HCT116 (cell line): ENCODE results near the gene BMPER. TPM values are rescaled to one million over a fixed set of nuclear protein-coding genes. Genes with fewer than 3 reads are reported as not detected.

Experiments used
- ATAC-seq: fragments of 200-7000 bp; cut with Tn5 transposase; 2 replicates; pipeline ENCODE4 v1.9.1; 2020; ENCODE audit warnings: mild to moderate bottlenecking, moderate library complexity
- BruUV-seq: library from RNA; stranded (reverse); fragments of 400-500 nt; replicated peaks from 2 replicates; lab custom pipeline; 2021; lab: Mats Ljungman, UMichigan
- CTCF ChIA-PET: fragments of 300-600 bp; sonication (Branson Sonifier 250); formaldehyde crosslinking; loops from one replicate; lab custom pipeline; 2021; ENCODE audit warnings: antibody characterized with exemption; lab: Charles Lee
- POLR2A ChIA-PET: fragments of 300-600, 350-600 bp; sonication (Branson Sonifier 250); formaldehyde crosslinking; loops from one replicate; lab custom pipeline; 2021; ENCODE audit warnings: antibody characterized with exemption; lab: Charles Lee
- RAD21 ChIA-PET, 2 experiments: fragments of 300-600 bp; sonication (Branson Sonifier 250); formaldehyde crosslinking; loops; one replicate each; lab custom pipeline; 2023; ENCODE audit warnings: low total read pairs in 2 of 2; ENCODE audit not compliant: uncharacterized antibody in 2 of 2, unreplicated experiment in 2 of 2, low non-redundant PET in 1 of 2; lab: Charles Lee
- DNase-seq: peaks from one replicate; pipeline ENCODE4 v3.0.0-alpha.2; 2010; ENCODE audit warnings: low read depth, low spot score
- H2AFZ ChIP-seq: fragments of 200-600 bp; shearing (Covaris generic), sonication (generic); 2 replicates; pipeline ENCODE4 v1.6.1; 2017; ENCODE audit warnings: low read depth, mixed run types, mixed read lengths, antibody characterized with exemption, low read length; ENCODE audit not compliant: poor library complexity, severe bottlenecking
- H3K27ac ChIP-seq: 2 replicates; pipeline ENCODE4 v1.5.1; 2012; ENCODE audit warnings: low read depth, low read length
- H3K27me3 ChIP-seq: fragments of 200-600 bp; sonication (generic); 2 replicates; pipeline ENCODE4 v1.6.1; 2016; ENCODE audit warnings: mixed run types, low read length, mixed read lengths; ENCODE audit not compliant: insufficient read depth
- H3K36me3 ChIP-seq, 2 experiments: fragments of 200-500 bp in 1 of 2; fragments of 200-600 bp in 1 of 2; sonication (Bioruptor generic) in 1 of 2; sonication (generic) in 1 of 2; 2 replicates each; pipeline versions ENCODE4 v1.5.1 to v1.6.1; 2014 to 2016; ENCODE audit warnings: low read length in 2 of 2, inconsistent platforms in 1 of 2, mixed read lengths in 1 of 2, mixed run types in 1 of 2; ENCODE audit not compliant: insufficient read depth in 2 of 2, control insufficient read depth in 1 of 2
- H3K4me1 ChIP-seq, 2 experiments: fragments of 200-600 bp in 1 of 2; sonication (generic) in 1 of 2; 2 replicates each; pipeline versions ENCODE4 v1.5.1 to v1.6.1; 2012 to 2017; ENCODE audit warnings: low read length in 2 of 2, inconsistent platforms in 1 of 2, mild to moderate bottlenecking in 1 of 2, mixed read lengths in 1 of 2, mixed run types in 1 of 2, moderate library complexity in 1 of 2; ENCODE audit not compliant: insufficient read depth in 2 of 2, control insufficient read depth in 1 of 2
- H3K4me2 ChIP-seq: fragments of 200-600 bp; sonication (generic); 2 replicates; pipeline ENCODE4 v1.6.1; 2017; ENCODE audit warnings: mixed run types, low read length, mixed read lengths
- H3K4me3 ChIP-seq, 2 experiments: fragments of 200-600 bp in 1 of 2; sonication (generic) in 1 of 2; replicated peaks in 1 of 2; 2 replicates each; pipeline ENCODE4 v1.5.1; 2011 to 2016; ENCODE audit warnings: low read length in 2 of 2, control low read depth in 1 of 2, low read depth in 1 of 2, mild to moderate bottlenecking in 1 of 2, mixed read lengths in 1 of 2, mixed run types in 1 of 2
- H3K79me2 ChIP-seq: fragments of 200-600 bp; sonication (generic); 2 replicates; pipeline ENCODE4 v1.6.1; 2017; ENCODE audit warnings: mild to moderate bottlenecking, mixed run types, low read length, moderate library complexity, mixed read lengths; ENCODE audit not compliant: insufficient read depth
- H3K9ac ChIP-seq: fragments of 200-600 bp; sonication (generic); 2 replicates; pipeline ENCODE4 v1.6.1; 2016; ENCODE audit warnings: low read length, mixed read lengths
- H3K9me2 ChIP-seq: fragments of 200-600 bp; sonication (generic), shearing (Covaris generic); 2 replicates; pipeline ENCODE4 v1.6.1; 2017; ENCODE audit warnings: mixed run types, mild to moderate bottlenecking, moderate library complexity; ENCODE audit not compliant: insufficient read depth
- H3K9me3 ChIP-seq, 2 experiments: fragments of 200-500 bp in 1 of 2; fragments of 200-600 bp in 1 of 2; sonication (Bioruptor generic) in 1 of 2; sonication (generic) in 1 of 2; 2 replicates each; pipeline ENCODE4 v1.6.1; 2014 to 2017; ENCODE audit warnings: low read length in 2 of 2, mixed read lengths in 2 of 2, inconsistent platforms in 1 of 2, low read depth in 1 of 2, mild to moderate bottlenecking in 1 of 2, mixed run types in 1 of 2, moderate library complexity in 1 of 2; ENCODE audit not compliant: control insufficient read depth in 1 of 2, insufficient read depth in 1 of 2
- H4K20me1 ChIP-seq: fragments of 200-600 bp; sonication (generic), shearing (Covaris generic); 2 replicates; pipeline ENCODE4 v1.6.1; 2017; ENCODE audit warnings: mixed run types, mild to moderate bottlenecking, moderate library complexity; ENCODE audit not compliant: insufficient read depth
- EGR1 ChIP-seq: IDR thresholded peaks from 2 replicates; pipeline ENCODE4 v1.6.1; 2012; ENCODE audit warnings: low read depth
- ELF1 ChIP-seq: IDR thresholded peaks from 2 replicates; pipeline ENCODE4 v1.6.1; 2012; ENCODE audit warnings: low read depth, borderline replicate concordance
- EZH2 ChIP-seq: fragments of 200-600 bp; sonication (generic); IDR thresholded peaks from 2 replicates; pipeline ENCODE4 v1.6.1; 2017; ENCODE audit warnings: antibody characterized with exemption, mixed run types
- EZH2phosphoT487 ChIP-seq: fragments of 200-600 bp; IDR thresholded peaks from 2 replicates; pipeline ENCODE4 v1.6.1; 2018; ENCODE audit warnings: antibody characterized with exemption, borderline replicate concordance
- FOSL1 ChIP-seq: IDR thresholded peaks from 2 replicates; pipeline ENCODE4 v1.6.1; 2012; ENCODE audit warnings: low read depth
- JUND ChIP-seq: IDR thresholded peaks from 2 replicates; pipeline ENCODE4 v1.6.1; 2012
- MAX ChIP-seq: IDR thresholded peaks from 2 replicates; pipeline ENCODE4 v1.6.1; 2012
- POLR2AphosphoS5 ChIP-seq: IDR thresholded peaks from 2 replicates; pipeline ENCODE4 v1.6.1; 2011; ENCODE audit warnings: mild to moderate bottlenecking, low read depth, low read length, moderate library complexity
- SIN3A ChIP-seq: IDR thresholded peaks from 2 replicates; pipeline ENCODE4 v1.6.1; 2012; ENCODE audit warnings: low read depth
- SRF ChIP-seq: IDR thresholded peaks from 2 replicates; pipeline ENCODE4 v1.6.1; 2012; ENCODE audit warnings: low read depth
- TCF7L2 ChIP-seq: IDR thresholded peaks from 2 replicates; pipeline ENCODE4 v1.7.0; 2011; ENCODE audit warnings: borderline replicate concordance, inconsistent platforms; ENCODE audit not compliant: insufficient read depth, insufficient read length; ENCODE audit errors: extremely low read depth
- intact Hi-C: fragments of 100-400 bp; cut with micrococcal nuclease; formaldehyde crosslinking; loops from 2 replicates; pipeline ENCODE4 v1.10.0; 2022
- total RNA-seq: library from RNA; stranded (reverse); gene quantifications from one replicate; pipeline ENCODE4 v1.2.1, GENCODE V29; 2021; ENCODE audit not compliant: unreplicated experiment
- TF ChIP-seq, protein P1 (sequence below), 3 experiments: fragments of 200-600 bp in 1 of 3; sonication (generic) in 1 of 3; IDR thresholded peaks in 2 of 3; conservative IDR thresholded peaks in 1 of 3; 2 replicates each; pipeline ENCODE4 v1.5.1; 2012 to 2017; ENCODE audit warnings: low read depth in 2 of 3, low read length in 2 of 3, antibody characterized with exemption in 1 of 3, borderline replicate concordance in 1 of 3, control low read depth in 1 of 3, mild to moderate bottlenecking in 1 of 3, mixed read lengths in 1 of 3, mixed run types in 1 of 3, moderate library complexity in 1 of 3; ENCODE audit not compliant: insufficient read depth in 1 of 3
- TF ChIP-seq, protein P2 (sequence below): IDR thresholded peaks from 2 replicates; pipeline ENCODE4 v1.6.1; 2011; ENCODE audit warnings: mild to moderate bottlenecking, low read length, moderate library complexity; ENCODE audit not compliant: insufficient replicate concordance; ENCODE audit errors: extremely low read depth
- TF ChIP-seq, protein P3 (sequence below): IDR thresholded peaks from 2 replicates; pipeline ENCODE4 v1.6.1; 2012
- TF ChIP-seq, protein P4 (sequence below): IDR thresholded peaks from 2 replicates; pipeline ENCODE4 v1.6.1; 2012; ENCODE audit warnings: low read depth

Gene BMPER
- total RNA-seq, 1 experiment from 2014 or later: not detected

- no peak overlapping the region for H3K4me2 ChIP-seq
Measured at GRCh38 chr7:33933611-33934281, 28.4 kb downstream of the BMPER start.

More at GRCh38 chr7:33933611-33934281, 28.4 kb downstream of the BMPER start:
- DNase-seq: no peak
- POLR2A ChIA-PET: interaction anchor here (1.4 kb wide), 1 partner anchor 103 kb away, joined by 3 read pairs; no protein-coding TSS in a partner anchor
- H3K9me2 ChIP-seq: no peaks in the 10 kb centered on the region
- no TSS peak for BruUV-seq
- no peaks in the 10 kb centered on the region for H4K20me1 ChIP-seq
- H3K27me3 ChIP-seq: no peaks in the 10 kb centered on the region
- ATAC-seq: no peak
- no peak overlapping the region for H2AFZ ChIP-seq
- H3K4me3 ChIP-seq: no peak overlapping the region
- CTCF ChIA-PET: interaction anchor here (1.0 to 2.8 kb wide), 18 partner anchors 8 to 748 kb away, joined by 3 to 36 read pairs (median 8); no protein-coding TSS in a partner anchor
- H3K79me2 ChIP-seq: no peaks in the 10 kb centered on the region
- RAD21 ChIA-PET: interaction anchor here (0.9 to 1.2 kb wide), 2 partner anchors 155 to 690 kb away, joined by 3 to 5 read pairs; no protein-coding TSS in a partner anchor
- H3K9me3 ChIP-seq: no peaks in the 10 kb centered on the region
- H3K27ac ChIP-seq: no peak overlapping the region
- H3K4me1 ChIP-seq: peaks cover 3 to 8% of the 10 kb centered on the region in 2 experiments; a peak in 3 of 4 replicates
- no peak overlapping the region for H3K9ac ChIP-seq
- H3K36me3 ChIP-seq: no peaks in the 10 kb centered on the region
- TF ChIP-seq ELF1 (no peak), EGR1 (no peak), SIN3A (no peak), SRF (no peak), FOSL1 (no peak), EZH2 (no peak), JUND (no peak), TCF7L2 (no peak), POLR2AphosphoS5 (no peak), MAX (no peak), EZH2phosphoT487 (no peak)
- TF ChIP-seq, protein P1, sequence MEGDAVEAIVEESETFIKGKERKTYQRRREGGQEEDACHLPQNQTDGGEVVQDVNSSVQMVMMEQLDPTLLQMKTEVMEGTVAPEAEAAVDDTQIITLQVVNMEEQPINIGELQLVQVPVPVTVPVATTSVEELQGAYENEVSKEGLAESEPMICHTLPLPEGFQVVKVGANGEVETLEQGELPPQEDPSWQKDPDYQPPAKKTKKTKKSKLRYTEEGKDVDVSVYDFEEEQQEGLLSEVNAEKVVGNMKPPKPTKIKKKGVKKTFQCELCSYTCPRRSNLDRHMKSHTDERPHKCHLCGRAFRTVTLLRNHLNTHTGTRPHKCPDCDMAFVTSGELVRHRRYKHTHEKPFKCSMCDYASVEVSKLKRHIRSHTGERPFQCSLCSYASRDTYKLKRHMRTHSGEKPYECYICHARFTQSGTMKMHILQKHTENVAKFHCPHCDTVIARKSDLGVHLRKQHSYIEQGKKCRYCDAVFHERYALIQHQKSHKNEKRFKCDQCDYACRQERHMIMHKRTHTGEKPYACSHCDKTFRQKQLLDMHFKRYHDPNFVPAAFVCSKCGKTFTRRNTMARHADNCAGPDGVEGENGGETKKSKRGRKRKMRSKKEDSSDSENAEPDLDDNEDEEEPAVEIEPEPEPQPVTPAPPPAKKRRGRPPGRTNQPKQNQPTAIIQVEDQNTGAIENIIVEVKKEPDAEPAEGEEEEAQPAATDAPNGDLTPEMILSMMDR (IDR thresholded peaks at IDR 0.05 in 2 of 3, conservative IDR thresholded peaks at IDR 0.05 in 1 of 3; ENCODE audit: borderline replicate concordance in 1 of 3, insufficient read depth in 1 of 3, low read depth in 2 of 3, low read length in 2 of 3): no peak
- TF ChIP-seq, protein P2, sequence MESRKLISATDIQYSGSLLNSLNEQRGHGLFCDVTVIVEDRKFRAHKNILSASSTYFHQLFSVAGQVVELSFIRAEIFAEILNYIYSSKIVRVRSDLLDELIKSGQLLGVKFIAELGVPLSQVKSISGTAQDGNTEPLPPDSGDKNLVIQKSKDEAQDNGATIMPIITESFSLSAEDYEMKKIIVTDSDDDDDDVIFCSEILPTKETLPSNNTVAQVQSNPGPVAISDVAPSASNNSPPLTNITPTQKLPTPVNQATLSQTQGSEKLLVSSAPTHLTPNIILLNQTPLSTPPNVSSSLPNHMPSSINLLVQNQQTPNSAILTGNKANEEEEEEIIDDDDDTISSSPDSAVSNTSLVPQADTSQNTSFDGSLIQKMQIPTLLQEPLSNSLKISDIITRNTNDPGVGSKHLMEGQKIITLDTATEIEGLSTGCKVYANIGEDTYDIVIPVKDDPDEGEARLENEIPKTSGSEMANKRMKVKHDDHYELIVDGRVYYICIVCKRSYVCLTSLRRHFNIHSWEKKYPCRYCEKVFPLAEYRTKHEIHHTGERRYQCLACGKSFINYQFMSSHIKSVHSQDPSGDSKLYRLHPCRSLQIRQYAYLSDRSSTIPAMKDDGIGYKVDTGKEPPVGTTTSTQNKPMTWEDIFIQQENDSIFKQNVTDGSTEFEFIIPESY: no peak
- TF ChIP-seq, protein P3, sequence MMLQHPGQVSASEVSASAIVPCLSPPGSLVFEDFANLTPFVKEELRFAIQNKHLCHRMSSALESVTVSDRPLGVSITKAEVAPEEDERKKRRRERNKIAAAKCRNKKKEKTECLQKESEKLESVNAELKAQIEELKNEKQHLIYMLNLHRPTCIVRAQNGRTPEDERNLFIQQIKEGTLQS: no peak
- TF ChIP-seq, protein P4, sequence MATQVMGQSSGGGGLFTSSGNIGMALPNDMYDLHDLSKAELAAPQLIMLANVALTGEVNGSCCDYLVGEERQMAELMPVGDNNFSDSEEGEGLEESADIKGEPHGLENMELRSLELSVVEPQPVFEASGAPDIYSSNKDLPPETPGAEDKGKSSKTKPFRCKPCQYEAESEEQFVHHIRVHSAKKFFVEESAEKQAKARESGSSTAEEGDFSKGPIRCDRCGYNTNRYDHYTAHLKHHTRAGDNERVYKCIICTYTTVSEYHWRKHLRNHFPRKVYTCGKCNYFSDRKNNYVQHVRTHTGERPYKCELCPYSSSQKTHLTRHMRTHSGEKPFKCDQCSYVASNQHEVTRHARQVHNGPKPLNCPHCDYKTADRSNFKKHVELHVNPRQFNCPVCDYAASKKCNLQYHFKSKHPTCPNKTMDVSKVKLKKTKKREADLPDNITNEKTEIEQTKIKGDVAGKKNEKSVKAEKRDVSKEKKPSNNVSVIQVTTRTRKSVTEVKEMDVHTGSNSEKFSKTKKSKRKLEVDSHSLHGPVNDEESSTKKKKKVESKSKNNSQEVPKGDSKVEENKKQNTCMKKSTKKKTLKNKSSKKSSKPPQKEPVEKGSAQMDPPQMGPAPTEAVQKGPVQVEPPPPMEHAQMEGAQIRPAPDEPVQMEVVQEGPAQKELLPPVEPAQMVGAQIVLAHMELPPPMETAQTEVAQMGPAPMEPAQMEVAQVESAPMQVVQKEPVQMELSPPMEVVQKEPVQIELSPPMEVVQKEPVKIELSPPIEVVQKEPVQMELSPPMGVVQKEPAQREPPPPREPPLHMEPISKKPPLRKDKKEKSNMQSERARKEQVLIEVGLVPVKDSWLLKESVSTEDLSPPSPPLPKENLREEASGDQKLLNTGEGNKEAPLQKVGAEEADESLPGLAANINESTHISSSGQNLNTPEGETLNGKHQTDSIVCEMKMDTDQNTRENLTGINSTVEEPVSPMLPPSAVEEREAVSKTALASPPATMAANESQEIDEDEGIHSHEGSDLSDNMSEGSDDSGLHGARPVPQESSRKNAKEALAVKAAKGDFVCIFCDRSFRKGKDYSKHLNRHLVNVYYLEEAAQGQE: no peak
- intact Hi-C loops: loop anchor here (1.0 to 2.0 kb wide), 3 partner anchors 175 to 748 kb away; no protein-coding TSS in a partner anchor
